Measurements from ENCODE around the gene PFN4. TPM values are rescaled to one million over a fixed set of nuclear protein-coding genes. Genes with fewer than 3 reads are reported as not detected.
"Not testable (repeated sequence)": the region's sequence is repeated elsewhere in the genome, so short reads cannot be mapped to it uniquely, and the experiment has no call there.

PFN4 gene, protein sequence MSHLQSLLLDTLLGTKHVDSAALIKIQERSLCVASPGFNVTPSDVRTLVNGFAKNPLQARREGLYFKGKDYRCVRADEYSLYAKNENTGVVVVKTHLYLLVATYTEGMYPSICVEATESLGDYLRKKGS
- 0.84 TPM for polyA plus RNA-seq (2013, experiment 1 of 2; ENCODE audit: insufficient read length)
- polyA plus RNA-seq (2013, experiment 2 of 2; ENCODE audit: insufficient read length), result 1.0 TPM

GRCh38 chr2:24123195-24123921 lies at the start of gene PFN4, which contains the start of gene FAM228B:
PFN4 (minus strand) TSS chr2:24123334; CDS start chr2:24122535, 799 bp downstream.
FAM228B (plus strand) TSS chr2:24123469; CDS start chr2:24124362, 893 bp downstream.
- peak; percentile 86 for DNase-seq

GRCh38 chr2:24169023-24169422 lies 45.9 kb upstream of the PFN4 start:
- no peak for DNase-seq

DNA sequence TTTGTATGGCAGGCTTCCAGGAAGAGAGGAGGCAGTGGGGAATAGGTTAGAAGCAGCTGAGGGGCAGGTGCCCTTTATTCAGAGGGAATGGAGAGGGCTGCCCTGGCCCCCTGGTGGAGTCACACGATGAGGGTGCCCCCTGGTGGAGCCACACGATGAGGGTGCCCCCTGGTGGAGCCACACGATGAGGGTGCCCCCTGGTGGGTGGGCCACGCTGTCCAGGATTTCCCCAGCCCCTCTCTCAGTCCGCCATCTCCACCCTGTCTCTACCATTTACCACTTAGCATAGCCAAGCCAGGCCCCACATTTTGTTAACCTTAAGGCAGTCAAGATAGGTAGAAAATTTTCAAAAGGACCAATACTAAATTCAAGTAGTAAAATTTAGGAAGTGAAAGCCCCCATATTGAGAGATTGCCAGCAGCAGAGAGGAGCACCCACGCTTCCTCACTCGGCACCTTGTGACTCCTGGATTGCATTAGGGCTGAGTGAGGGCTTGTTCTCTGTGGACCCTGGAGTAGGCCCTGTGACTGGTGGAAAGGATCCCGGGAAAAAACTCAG lies 41.4 kb upstream of the PFN4 start:
- no peak for DNase-seq

- DNase-seq, result no peak
Measured at GRCh38 chr2:24163601-24164000, 40.5 kb upstream of the PFN4 start.

DNA sequence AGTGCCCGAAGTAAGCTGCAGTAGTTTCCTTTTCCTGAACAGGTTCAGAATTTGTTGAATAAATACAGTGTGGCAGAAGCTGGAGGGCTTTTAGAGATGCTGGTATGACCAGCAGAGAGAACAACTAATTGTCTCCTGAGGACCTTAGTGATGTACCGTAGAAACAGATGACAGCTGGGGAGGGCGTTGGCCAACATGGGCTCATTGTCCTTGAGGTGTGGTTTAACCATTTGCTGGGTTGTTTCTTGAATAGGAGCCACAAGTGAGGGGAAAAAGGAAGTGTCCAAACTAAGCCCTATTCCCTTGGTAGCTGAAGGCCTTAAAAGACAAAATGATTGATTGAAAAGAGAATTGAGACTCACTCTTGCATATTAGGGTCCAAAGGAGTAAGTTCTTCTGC lies 40.1 kb upstream of the PFN4 start:
- DNase-seq, result no peak

DNA sequence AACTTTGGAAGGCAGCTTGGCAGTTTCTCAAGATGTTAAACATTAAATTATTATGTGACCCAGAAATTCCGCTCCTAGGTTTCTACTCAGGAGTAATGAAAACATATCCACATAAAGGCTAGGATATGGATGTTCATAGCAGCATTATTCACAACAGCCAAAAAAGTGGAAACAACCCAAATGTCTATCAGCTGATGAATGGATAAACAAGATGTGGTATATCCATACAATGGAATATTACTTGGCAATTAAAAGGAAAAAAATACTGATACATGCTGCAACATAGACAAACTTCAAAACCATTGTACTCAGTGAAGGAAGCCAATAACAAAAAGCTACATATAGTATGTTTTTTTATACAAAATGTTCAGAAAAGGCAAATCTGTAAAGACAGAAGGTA lies 39.4 kb upstream of the PFN4 start:
- no peak for DNase-seq

DNA sequence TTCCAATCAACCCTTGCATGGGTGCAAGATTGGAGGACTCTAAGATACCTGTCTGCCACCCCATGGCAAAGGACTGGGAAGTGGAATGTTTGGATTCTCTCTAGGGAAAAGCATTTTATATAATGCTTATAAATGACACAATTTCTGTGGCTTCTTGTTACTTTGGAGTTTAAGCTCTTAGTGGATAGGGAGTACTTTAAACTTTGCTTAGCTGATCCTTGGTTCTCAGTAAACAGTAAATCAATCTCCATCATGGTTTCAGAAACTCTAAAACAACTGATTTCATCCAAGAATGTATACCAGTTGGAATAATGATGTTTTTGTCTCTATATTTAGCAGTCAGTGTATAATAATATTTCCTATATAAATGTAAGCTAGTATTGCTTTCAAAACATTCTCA lies 37.6 kb upstream of the PFN4 start:
- DNase-seq, result no peak

GRCh38 chr2:24159708-24160107 lies 36.6 kb upstream of the PFN4 start:
- DNase-seq, result no peak

- DNase-seq, result no peak
Measured at GRCh38 chr2:24158131-24158530, 35.0 kb upstream of the PFN4 start.

GRCh38 chr2:24153478-24153877 lies 30.3 kb upstream of the PFN4 start:
- no peak for DNase-seq

GRCh38 chr2:24152413-24153197 lies 29.5 kb upstream of the PFN4 start:
- DNase-seq, result no peak

DNA sequence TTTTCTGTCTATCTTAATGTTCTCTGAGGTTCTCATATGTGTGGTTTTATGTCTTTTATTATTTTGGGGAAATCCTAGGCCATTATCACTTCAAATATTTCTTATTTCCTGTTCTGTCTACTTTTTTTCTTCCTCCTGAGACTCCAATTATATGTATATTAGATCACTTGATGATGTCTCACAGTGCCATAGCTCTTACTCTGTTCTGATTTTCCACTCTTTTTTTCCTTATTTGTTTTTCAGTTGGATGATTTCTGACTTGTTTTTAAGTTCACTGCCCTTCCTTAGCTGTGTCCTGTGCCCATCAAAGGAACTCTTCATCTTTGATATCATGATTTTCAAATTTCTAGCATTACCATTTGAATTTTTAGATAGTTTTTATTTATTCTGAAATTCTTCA lies 24.2 kb upstream of the PFN4 start:
- no peak for DNase-seq

GRCh38 chr2:24140305-24140704 lies 17.2 kb upstream of the PFN4 start:
- not testable (repeated sequence) for DNase-seq

DNA sequence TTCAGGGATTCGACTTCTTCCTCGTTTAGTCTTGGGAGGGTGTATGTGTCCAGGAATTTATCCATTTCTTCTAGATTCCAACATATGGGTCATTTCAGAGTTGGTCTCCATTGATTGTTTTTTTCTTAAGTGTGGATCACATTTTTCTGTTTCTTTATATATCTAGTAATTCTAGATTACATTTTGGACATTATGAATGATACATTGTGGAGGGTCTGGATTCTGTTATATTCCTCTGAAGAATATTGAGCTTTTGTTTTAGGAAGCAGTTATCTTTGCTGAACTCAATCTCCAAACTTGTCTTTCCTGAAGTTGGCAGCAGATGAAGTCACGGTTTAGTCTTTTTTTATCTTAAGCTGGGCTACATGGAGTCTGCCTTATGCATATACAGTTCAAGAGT lies 9.4 kb upstream of the PFN4 start:
- DNase-seq, result no peak

DNA sequence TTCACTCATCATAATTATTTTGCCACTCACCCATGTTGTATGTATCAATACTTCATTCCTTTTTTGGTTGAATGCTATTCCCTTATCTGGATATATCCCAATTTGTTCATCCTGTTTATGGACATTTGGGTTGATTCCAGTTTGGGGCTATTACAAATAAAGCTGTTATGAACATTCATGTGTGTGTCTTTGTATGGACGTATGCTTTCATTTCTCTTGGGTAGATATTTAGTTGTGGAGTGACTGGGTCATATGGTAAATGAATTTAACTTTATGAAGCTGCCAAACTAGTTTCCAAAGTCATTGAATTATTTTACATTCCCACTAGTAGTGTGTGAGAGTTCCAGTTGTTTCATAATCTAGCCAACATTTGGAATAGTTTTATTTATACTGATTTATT lies 2.8 kb upstream of the PFN4 start:
- DNase-seq, result no peak

DNA sequence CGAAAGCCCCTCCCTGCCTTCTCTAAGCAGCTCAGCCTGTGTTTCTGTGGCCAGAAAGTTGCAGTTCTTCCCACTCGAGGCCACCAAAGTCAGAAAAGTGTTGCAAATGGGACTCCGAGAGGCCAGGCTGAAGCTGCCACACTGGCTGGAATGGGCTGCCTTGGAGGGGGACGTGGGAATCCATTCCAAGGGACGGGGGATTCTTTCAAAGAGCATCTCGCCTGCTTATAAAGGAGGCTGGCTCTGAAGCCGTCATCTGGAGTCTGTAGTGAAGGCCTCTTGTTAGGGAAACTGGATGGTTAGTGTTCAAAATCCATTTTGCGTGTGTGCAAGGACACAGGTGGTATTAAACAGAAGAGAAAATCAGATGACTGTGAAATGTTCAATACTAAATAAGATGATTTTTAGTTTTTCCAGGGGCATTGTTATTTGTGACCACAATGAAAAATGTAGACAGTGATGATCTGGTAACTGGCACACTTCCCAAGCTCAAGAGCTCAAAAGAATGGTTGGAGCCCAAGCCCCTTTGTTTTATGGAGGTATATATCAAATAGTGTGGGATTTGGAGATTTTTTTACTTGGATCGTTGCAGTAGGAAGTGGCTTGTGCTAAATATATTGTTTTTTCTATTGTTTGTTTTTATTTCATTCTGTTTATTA lies 917 bp upstream of the PFN4 start:
- peak; percentile 44 for DNase-seq

DNA sequence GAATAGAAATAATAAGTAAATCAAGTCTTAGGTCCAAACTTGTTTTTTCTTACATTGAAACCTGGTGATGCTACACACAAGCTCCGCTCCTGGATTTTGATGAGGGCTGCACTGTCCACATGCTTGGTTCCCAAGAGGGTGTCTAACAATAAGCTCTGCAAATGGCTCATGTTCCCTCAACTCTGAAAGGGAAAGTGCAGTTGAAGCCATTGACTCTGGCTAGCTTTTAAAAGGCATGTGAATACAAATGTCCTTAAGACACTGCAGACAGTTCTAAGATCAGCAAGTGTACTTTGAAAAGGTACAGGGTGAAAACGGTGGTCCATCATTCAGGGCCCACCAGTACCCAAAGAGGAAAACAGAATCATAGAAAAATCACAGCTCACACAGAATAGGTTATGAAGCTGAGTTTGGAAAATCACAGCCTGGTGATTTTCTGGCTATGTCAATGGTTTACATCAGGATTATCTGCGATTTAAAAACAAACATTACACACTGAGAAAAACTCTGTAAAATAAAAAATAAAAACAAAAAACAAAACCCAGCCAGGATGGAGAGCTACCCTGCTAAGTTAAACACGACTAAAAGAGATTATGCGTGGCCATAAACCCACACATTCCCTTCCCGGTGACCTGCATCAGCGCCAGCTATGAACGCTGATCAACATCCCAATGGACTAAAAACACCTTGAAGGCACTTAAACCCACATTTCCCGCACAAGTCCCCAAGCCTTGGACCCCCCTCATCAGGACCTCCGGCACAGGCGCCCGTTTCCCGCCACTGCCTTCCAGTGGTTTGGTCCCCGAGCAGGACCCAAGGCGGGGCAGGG lies 554 bp downstream of the PFN4 start:
- no peak for DNase-seq

GRCh38 chr2:24121469-24121868 lies 1.7 kb downstream of the PFN4 start:
- DNase-seq, result no peak

- no peak for DNase-seq
Measured at GRCh38 chr2:24121066-24121465, 2.1 kb downstream of the PFN4 start.

DNA sequence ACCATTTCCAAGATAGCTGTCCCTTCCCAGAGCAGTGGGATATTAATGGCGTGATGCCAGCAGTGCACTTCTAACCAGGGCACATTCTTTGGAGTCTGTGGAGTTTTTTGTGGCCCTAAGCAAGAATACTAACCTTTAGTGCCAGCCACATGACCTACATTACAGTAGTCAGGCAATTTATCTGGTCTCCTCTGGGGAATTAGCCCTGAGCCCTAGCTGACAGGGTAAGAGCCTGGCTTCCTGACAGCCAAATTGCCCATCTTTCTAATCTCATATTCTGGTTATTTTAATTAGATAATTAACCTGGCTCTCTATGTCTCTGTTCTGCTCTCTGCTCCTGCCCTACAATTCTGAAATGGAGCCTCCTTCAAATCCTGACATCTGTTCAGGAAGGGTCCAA lies 5.2 kb downstream of the PFN4 start:
- no peak for DNase-seq

GRCh38 chr2:24115057-24115456 lies 8.1 kb downstream of the PFN4 start:
- no peak for DNase-seq

DNA sequence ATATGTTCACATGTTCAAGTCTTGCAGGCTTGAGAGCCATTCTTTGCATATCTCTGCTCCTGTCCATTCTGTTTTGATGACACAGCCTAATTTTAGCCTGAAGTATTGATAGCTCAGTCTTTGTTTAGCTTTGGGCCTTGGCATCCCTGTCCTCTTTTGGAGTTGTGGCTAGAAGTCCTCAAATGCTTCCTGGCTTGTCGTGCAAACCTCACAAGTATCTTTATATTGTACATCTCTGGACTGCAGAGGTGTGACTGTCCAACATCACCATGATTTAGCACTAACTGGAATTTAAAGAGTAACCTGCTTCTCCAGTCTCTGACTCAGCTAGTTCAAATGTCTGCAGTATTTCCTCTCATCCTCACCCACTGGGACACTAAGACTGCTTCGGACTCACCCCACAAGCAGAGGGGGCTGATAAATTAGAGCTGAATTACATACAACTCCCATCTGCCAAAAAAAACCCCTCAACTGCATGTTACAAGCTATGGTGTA lies 11.7 kb downstream of the PFN4 start:
- peak; percentile 43 for DNase-seq
